ENCODE results near the gene TM2D1.
"Not testable (repeated sequence)": the region's sequence is repeated elsewhere in the genome, so short reads cannot be mapped to it uniquely, and the experiment has no call there.

Gene TM2D1

DNA sequence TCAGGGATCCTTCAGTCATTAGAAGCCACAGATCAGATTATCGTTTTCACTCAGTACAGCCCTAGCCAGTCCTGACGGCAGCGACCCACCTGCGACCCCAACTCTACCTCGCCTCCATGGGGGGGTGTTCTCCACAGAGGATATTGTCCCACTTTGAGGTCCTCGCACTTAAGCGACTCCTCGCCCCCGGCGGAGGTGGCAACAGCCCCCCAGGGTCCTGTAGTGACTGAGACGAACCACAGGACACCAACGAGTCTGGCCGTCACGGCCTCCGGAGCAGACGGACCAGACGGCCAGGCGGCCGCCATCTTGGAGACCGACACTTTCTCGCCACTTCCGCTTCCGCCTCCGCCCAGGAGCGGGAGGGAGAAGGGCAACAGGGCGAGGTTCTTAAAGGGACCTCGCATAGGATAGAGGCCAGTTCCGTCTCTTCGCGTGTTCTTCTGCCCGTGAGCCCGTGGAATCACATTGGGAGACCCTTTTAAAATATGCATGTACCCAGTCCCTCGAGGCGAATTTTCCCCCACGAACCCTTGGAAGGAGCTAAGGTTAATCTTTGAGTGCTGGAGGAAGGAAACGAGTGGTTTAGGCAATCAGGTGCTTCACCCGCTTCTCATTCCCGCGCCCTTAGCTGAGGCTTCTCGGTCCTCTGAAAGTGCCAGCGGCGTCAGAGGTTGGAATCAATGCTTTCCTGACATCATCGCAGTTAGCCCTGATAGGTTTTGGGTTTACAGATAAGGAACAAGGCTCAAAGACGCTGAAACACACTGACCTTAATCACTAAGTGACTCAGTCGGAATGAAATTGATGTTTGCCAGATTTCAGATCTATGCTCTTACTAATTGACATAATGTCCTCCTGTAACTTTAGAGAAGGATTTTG lies at the start of gene TM2D1:
Gene TM2D1, minus strand, starts transcription at position 329 of the 882 bp plus-strand sequence. Its CDS starts 21 bp downstream, at position 308.
- peak; percentile 97 for DNase-seq

DNA sequence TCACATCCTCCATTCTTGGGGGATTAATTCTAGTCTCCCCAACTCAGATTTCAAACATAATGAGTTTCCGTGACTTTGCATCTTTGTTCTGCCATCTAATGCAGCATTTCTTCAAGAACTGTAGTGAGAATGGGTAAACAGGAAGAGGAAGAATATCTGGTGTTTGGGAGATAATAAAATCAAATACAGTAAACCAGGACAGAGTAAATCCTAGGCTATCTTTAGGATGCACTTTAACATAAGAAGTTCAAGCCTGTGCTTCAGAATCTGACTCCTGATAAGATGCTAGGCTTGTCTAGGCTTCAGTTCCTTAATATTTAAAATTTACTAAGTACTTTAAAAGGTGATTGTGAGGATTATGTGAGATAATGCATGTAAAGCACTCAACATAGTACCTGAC lies 45.2 kb upstream of the TM2D1 start:
- DNase-seq, result peak; percentile 14

GRCh38 chr1:61757950-61758349 lies 33.0 kb upstream of the TM2D1 start:
- DNase-seq, result no peak

DNA sequence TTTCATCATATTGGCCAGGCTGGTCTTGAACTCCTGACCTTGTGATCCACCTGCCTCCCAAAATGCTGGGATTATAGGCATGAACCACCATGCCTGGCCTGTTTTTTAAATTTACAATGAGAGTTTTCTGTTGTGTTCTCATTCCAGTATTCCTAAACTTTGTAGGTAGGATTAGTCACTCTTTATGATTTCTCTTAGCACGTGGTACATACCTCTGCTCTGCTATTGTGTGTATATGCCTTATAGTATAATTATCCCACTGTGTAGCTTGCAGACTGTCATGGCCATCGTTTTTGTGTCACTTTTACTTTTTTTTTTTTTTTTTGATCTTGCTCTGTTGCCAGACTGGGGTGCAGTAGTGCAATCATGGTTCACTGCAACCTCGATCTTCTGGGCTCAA lies 31.8 kb upstream of the TM2D1 start:
- no peak for DNase-seq

- no peak for DNase-seq
Measured at GRCh38 chr1:61754545-61754944, 29.6 kb upstream of the TM2D1 start.

GRCh38 chr1:61753998-61754508 lies 29.1 kb upstream of the TM2D1 start:
- DNase-seq, result no peak

GRCh38 chr1:61752921-61753389 lies 28.0 kb upstream of the TM2D1 start:
- DNase-seq, result no peak

- no peak for DNase-seq
Measured at GRCh38 chr1:61749574-61749973, 24.6 kb upstream of the TM2D1 start.

DNA sequence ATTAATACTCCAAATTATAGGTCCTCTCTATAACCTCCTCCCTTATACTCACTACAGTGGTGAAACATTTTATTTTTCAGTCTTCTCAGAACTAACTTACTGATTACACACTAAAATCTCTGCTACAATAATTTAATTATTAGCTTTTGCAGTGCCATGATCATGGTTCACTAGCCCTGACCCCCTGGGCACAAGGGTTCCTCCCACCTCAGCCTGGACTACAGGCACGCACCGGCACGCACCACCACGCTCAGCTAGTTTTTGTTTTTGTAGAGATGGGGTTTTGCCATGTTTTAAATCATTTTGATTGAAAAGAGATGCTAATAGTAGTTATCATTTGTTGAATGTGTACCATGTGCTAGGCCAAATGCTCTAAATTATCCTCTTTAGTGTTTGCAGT lies 23.6 kb upstream of the TM2D1 start:
- no peak for DNase-seq

- peak; percentile 59 for DNase-seq
Measured at GRCh38 chr1:61746813-61747212, 21.9 kb upstream of the TM2D1 start.

- DNase-seq, result peak; percentile 15
Measured at GRCh38 chr1:61743716-61744580, 19.0 kb upstream of the TM2D1 start.

DNA sequence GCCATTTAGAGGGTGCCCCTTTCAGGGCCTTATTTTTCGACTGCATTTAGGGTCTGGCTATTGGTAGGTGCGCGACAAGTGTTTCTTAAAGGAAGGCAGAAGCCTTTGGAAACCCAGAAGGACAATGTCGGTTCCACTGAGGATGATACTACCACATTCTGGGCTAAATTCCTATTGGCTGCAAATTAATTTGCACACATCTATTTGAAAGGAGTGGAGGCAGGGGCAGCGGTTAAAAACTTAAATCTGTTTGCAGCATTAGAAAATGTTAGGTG lies 18.4 kb upstream of the TM2D1 start:
- no peak for DNase-seq

GRCh38 chr1:61742620-61743430 lies 17.9 kb upstream of the TM2D1 start:
- peak; percentile 53 for DNase-seq

DNA sequence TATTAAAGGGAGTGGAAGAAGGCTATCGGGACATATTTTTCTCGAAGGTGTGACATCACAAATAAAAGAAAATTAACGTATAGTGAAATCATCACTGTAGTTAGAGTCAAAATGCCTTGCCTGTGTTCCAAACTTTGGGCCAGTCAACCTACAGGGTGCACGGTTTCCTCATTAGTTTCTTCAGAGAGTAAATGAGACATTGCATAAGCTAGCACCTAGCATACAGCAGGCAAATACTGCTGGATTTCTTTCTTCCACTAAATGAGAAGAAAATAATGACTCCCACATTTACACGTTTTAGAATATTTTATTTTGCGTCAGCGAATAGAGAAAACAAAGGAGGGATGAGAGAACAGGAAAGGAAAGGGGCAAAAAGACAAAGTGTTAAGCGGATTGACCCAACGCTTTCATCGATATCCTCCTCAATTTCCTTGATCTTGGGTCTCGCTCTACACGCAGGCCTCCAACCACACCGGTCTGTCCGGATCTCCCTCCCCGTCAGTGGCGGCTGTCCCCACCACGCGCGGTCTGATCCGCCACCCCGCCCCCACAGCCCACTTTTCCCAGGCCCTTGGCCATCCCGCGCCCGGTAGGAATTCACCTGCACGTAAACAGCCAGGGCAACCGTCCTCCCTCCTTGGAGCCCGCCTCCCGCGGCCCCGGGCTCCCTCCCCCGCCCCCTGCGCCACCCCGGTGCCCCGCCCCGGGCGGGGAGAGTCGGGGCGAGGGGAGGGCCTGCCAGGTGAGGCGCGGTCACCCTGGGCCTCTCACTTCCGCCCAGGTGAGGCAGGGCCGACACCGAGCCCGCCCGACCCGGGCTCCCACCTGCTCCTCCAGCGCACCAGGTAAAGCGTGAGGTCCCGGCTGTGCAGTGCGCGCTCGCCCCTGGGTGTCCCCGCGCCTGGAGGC lies 17.0 kb upstream of the TM2D1 start, which contains the start of gene PATJ:
Gene PATJ, plus strand, starts transcription at position 770 of the 909 bp plus-strand sequence. CDS start 20,413 bp downstream, outside the sequence.
- peak; percentile 45 for DNase-seq

DNA sequence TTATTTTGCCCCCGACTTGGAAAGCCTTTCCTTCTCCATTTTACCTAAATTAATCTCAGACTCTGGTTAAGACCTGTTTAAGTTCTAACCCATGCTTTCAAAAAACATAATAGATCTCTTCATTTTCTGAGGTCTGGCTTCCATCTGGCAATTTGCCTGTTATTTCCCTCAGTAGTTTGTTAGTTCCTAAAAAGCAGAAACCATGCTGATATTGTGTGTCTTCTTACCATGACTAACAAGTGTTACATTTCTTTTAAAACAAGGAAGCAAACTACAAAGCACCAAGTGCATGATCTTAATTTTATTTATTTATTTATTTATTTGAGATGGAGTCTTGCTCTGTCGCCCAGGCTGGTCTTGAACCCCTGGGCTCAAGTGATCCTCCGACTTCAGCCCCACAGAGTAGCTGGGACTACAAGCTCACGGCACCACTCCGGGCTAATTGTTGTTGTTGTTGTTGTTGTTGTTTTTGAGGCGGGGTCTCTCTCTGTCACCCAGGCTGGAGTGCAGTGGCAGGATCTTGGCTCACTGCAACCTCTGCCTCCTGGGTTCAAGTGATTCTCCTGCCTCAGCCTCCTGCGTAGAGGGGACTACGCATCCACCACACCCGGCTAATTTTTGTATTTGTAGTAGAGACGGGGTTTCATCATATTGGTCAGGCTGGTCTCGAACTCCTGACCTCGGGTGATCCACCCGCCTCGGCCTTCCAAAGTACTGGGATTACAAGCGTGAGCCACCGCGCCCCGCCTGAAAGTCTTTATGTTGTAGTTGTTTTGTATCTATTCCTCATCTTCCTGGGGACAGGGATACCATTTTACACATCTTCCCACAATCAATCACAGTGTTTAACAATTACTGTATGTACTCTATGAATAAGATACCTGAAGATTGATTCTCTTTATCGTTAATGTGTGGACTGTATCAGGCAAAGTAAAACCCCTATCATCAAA lies 16.1 kb upstream of the TM2D1 start:
- DNase-seq, result peak; percentile 49

- no peak for DNase-seq
Measured at GRCh38 chr1:61732726-61733125, 7.8 kb upstream of the TM2D1 start.

DNA sequence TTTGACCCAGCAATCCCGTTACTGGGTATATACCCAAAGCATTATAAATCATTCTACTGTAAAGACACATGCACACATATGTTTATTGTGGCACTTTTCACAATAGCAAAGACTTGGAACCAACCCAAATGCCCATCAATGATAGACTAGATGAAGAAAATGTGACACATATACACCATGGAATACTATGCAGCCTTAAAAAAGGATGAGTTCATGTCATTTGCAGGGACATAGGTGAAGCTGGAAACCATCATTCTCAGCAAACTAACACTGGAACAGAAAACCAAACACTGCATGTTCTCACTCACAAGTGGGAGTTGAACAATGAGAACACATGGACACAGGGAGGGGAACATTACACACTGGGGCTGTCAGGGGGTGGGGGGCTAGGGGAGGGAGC lies 5.7 kb upstream of the TM2D1 start:
- DNase-seq, result not testable (repeated sequence)

- DNase-seq, result no peak
Measured at GRCh38 chr1:61727544-61727943, 2.6 kb upstream of the TM2D1 start.

GRCh38 chr1:61724506-61724812 lies 482 bp downstream of the TM2D1 start:
- peak; percentile 54 for DNase-seq

DNA sequence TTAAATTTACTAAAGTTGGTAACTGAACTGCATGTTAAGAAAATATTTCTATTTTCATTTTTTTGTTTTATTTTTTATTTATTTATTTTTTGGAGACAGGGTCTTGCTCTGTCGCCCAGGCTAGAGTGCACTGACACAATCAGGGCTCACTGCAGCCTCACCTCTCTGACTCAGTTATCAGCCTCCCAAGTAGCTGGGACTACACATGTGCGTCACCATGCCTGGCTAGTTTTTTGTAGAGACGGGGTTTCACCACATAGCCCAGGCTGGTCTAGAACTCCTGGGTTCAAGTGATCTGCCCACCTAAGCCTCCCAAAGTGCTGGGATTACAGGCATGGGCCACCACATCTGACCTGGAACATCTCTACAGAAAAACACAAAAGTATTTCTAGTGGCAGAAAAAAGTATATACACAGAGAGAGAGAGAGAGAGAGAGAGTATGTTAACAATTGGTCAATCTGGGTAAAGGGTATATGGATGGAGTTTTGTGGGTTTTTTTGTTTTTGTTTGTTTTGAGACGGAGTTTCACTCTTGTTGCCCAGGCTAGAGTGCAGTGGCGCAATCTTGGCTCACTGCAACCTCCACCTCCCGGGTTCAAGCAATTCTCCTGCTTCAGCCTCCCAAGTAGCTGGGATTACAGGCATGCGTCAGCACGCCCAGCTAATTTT lies 5.8 kb downstream of the TM2D1 start:
- DNase-seq, result not testable (repeated sequence)
